OCI-LY1 (cell line): Measurements from ENCODE around the gene ZNF467.

ENCODE experiments used
- H2AFZ ChIP-seq: fragments of 200-600 bp; sonication (generic), shearing (Covaris generic); 2 replicates; pipeline ENCODE4 v1.6.0; 2014; ENCODE audit warnings: antibody characterized with exemption, mild to moderate bottlenecking, low read length
- H3F3A ChIP-seq: fragments of 200-600 bp; sonication (generic), shearing (Covaris generic); 2 replicates; pipeline ENCODE4 v1.6.0; 2014; ENCODE audit warnings: mild to moderate bottlenecking, antibody characterized with exemption, low read length, moderate library complexity; ENCODE audit not compliant: insufficient read depth
- H3K27ac ChIP-seq: fragments of 200-600 bp; sonication (generic); 2 replicates; pipeline ENCODE4 v1.5.1; 2014; ENCODE audit warnings: low read length, mixed run types, mild to moderate bottlenecking, low read depth; ENCODE audit not compliant: poor library complexity, severe bottlenecking
- H3K27me3 ChIP-seq: fragments of 200-600 bp; sonication (generic); 2 replicates; pipeline ENCODE4 v1.6.0; 2014; ENCODE audit warnings: antibody characterized with exemption, mild to moderate bottlenecking, low read length, moderate library complexity; ENCODE audit not compliant: insufficient read depth
- H3K36me3 ChIP-seq: fragments of 200-600 bp; sonication (generic); 2 replicates; pipeline ENCODE4 v1.6.1; 2014; ENCODE audit warnings: mild to moderate bottlenecking, antibody characterized with exemption, low read length, moderate library complexity, mixed read lengths; ENCODE audit not compliant: insufficient read depth
- H3K4me1 ChIP-seq: fragments of 200-600 bp; sonication (generic); 2 replicates; pipeline ENCODE4 v1.5.1; 2014; ENCODE audit warnings: mild to moderate bottlenecking, low read length, moderate library complexity; ENCODE audit not compliant: insufficient read depth, severe bottlenecking
- H3K4me2 ChIP-seq: fragments of 200-600 bp; sonication (generic), shearing (Covaris generic); 2 replicates; pipeline ENCODE4 v1.6.1; 2014; ENCODE audit warnings: low read length
- H3K4me3 ChIP-seq: fragments of 200-600 bp; sonication (generic); 2 replicates; pipeline ENCODE4 v1.5.1; 2014; ENCODE audit warnings: low read length, low read depth, mild to moderate bottlenecking, mixed read lengths; ENCODE audit not compliant: poor library complexity, severe bottlenecking
- H3K79me2 ChIP-seq: fragments of 200-600 bp; shearing (Covaris generic); 2 replicates; pipeline ENCODE4 v1.6.1; 2016; ENCODE audit warnings: mixed run types, low read length, mixed read lengths; ENCODE audit not compliant: insufficient read depth
- H3K9ac ChIP-seq: fragments of 200-600 bp; sonication (generic), shearing (Covaris generic); 2 replicates; pipeline ENCODE4 v1.6.1; 2014; ENCODE audit warnings: mild to moderate bottlenecking, low read length, mixed read lengths
- H3K9me2 ChIP-seq: fragments of 200-600 bp; sonication (generic), shearing (Covaris generic); 2 replicates; pipeline ENCODE4 v1.6.1; 2014; ENCODE audit warnings: low read depth, mild to moderate bottlenecking, low read length, mixed read lengths
- H3K9me3 ChIP-seq: fragments of 200-600 bp; shearing (Covaris generic); 2 replicates; pipeline ENCODE4 v1.6.1; 2014; ENCODE audit warnings: low read length, mixed read lengths
- H4K20me1 ChIP-seq: fragments of 200-600 bp; sonication (generic), shearing (Covaris generic); 2 replicates; pipeline ENCODE4 v1.6.0; 2016; ENCODE audit warnings: mild to moderate bottlenecking, low read length; ENCODE audit not compliant: insufficient read depth
- EZH2 ChIP-seq: fragments of 200-600 bp; sonication (generic), shearing (Covaris generic); IDR thresholded peaks from 2 replicates; pipeline ENCODE4 v1.8.0; 2017; ENCODE audit warnings: borderline replicate concordance, mixed run types, mild to moderate bottlenecking, antibody characterized with exemption, low read length, moderate library complexity, mixed read lengths
- TF ChIP-seq, protein P1 (sequence below): fragments of 200-600 bp; sonication (generic), shearing (Covaris generic); IDR thresholded peaks from 2 replicates; pipeline ENCODE4 v1.5.1; 2017; ENCODE audit warnings: mild to moderate bottlenecking, antibody characterized with exemption, low read length, moderate library complexity, mixed read lengths

ZNF467 gene

DNA sequence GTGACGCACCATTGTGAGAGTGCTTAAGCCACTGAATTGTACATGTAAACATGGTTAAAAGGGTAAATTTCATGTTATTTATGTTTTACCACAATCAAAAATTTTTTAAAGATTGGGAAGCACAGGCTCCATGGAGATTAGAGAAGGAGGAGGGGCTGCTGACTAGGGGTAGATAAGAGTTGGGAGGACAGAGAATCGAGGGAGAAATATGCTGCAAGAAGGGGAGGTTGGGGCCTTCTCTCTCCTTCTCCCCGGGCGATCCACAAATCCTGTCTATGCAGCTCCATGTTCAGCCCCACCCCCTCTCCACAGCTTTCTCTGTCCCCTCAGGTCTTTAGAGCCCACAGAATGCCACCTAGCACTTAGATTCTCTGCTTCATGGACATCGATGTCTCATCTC lies 12.1 kb downstream of the ZNF467 start:
- Histone ChIP-seq H3K4me3 (no peak overlapping the region), H4K20me1 (no peaks in the 10 kb centered on the region), H3F3A (no peaks in the 10 kb centered on the region), H3K4me2 (no peak overlapping the region), H2AFZ (no peak overlapping the region), H3K9me3 (no peaks in the 10 kb centered on the region), H3K9ac (no peak overlapping the region), H3K27ac (no peak overlapping the region), H3K4me1 (no peaks in the 10 kb centered on the region), H3K36me3 (no peaks in the 10 kb centered on the region), H3K9me2 (no peaks in the 10 kb centered on the region), H3K27me3 (0 out of 2 replicates have a peak, but pooled peaks cover 8% of the 10 kb centered on the region), H3K79me2 (no peaks in the 10 kb centered on the region)
- TF ChIP-seq EZH2: no peak
- TF ChIP-seq, protein P1, sequence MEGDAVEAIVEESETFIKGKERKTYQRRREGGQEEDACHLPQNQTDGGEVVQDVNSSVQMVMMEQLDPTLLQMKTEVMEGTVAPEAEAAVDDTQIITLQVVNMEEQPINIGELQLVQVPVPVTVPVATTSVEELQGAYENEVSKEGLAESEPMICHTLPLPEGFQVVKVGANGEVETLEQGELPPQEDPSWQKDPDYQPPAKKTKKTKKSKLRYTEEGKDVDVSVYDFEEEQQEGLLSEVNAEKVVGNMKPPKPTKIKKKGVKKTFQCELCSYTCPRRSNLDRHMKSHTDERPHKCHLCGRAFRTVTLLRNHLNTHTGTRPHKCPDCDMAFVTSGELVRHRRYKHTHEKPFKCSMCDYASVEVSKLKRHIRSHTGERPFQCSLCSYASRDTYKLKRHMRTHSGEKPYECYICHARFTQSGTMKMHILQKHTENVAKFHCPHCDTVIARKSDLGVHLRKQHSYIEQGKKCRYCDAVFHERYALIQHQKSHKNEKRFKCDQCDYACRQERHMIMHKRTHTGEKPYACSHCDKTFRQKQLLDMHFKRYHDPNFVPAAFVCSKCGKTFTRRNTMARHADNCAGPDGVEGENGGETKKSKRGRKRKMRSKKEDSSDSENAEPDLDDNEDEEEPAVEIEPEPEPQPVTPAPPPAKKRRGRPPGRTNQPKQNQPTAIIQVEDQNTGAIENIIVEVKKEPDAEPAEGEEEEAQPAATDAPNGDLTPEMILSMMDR: no peak

DNA sequence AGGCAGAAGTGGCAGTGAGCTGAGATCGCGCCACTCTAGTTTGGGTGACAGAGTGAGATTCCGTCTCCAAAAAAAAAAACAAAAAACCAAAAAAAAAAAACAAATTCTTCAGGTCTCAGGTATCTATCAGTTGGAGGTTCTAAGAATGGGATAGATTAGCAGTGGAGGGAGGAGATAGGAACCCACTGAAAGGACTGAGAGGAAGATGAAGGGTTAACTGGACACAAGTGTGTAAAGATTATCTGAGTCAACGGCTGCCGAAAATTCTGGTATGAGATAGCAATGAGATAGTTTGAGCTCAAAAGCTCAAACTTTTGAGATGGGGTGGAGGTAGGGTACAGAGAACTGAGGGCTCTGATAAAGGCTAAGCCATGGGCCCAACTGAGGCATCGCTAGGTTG lies 12.8 kb downstream of the ZNF467 start:
- H3K4me3 ChIP-seq: no peak overlapping the region
- H3K27ac ChIP-seq: no peak overlapping the region
- no peaks in the 10 kb centered on the region for H3K9me2 ChIP-seq
- no peaks in the 10 kb centered on the region for H3K79me2 ChIP-seq
- no peaks in the 10 kb centered on the region for H3K4me1 ChIP-seq
- H2AFZ ChIP-seq: no peak overlapping the region
- H3K9me3 ChIP-seq: no peaks in the 10 kb centered on the region
- 0 out of 2 replicates have a peak, but pooled peaks cover 9% of the 10 kb centered on the region for H3K27me3 ChIP-seq
- H4K20me1 ChIP-seq: no peaks in the 10 kb centered on the region
- no peaks in the 10 kb centered on the region for H3K36me3 ChIP-seq
- no peak overlapping the region for H3K9ac ChIP-seq
- TF ChIP-seq, protein P1: no peak
- no peak for TF ChIP-seq EZH2
- no peaks in the 10 kb centered on the region for H3F3A ChIP-seq
- H3K4me2 ChIP-seq: no peak overlapping the region

DNA sequence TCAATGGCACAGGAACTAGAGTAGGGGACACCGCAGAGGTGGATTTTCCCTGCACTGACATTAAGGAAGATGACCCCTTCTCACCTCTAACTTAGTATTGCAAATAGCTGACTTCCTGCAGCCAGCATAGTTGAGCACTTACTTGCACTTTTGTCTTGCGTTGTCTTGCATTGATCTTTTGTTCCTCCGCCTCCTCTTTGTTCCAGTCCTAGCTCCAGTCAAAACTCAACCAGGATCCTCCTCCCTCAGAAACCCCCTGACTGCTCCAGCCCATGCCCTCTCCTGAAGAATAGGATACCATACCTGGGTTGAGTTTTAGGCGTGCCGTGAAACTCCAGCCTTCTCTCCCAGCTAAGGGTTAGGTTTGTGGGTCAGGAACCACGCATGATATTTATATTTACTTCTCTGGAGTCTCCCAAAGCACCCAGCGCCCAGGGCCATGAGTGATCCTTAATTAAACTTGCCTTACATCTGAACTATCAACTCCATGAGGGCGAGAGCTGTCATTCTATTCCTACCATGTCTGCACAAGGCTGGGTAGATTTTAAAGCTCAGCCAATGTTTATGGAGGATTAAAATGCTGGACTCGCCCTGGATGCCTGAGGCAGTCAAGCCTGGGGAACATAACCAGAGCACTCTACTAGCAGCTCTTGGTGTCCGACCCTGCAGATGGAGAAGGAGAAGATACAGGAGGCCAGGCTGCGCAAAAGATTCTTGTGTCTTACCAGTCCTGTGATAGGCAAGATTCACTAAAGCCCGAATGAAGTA lies 14.1 kb downstream of the ZNF467 start:
- H4K20me1 ChIP-seq: no peaks in the 10 kb centered on the region
- H2AFZ ChIP-seq: no peak overlapping the region
- no peaks in the 10 kb centered on the region for H3K36me3 ChIP-seq
- H3K4me3 ChIP-seq: no peak overlapping the region
- H3K27ac ChIP-seq: no peak overlapping the region
- H3K4me2 ChIP-seq: no peak overlapping the region
- H3K4me1 ChIP-seq: no peaks in the 10 kb centered on the region
- TF ChIP-seq EZH2: no peak
- TF ChIP-seq, protein P1: no peak
- no peaks in the 10 kb centered on the region for H3K9me2 ChIP-seq
- H3F3A ChIP-seq: no peaks in the 10 kb centered on the region
- H3K9me3 ChIP-seq: no peaks in the 10 kb centered on the region
- H3K27me3 ChIP-seq: 0 out of 2 replicates have a peak, but pooled peaks cover 9% of the 10 kb centered on the region
- H3K9ac ChIP-seq: no peak overlapping the region
- no peaks in the 10 kb centered on the region for H3K79me2 ChIP-seq
